ENCODE measurements around the gene AGPS.

Gene AGPS

GRCh38 chr2:177392373-177393202, at the start of gene AGPS:
Gene AGPS, plus strand, starts transcription at chr2:177392773. Its CDS starts 17 bp downstream, at chr2:177392790.
- TF ChIP-seq CTCF (conservative IDR thresholded peaks at IDR 0.05) = peak; percentile 16

GRCh38 chr2:177343773-177344172, 48.8 kb upstream of the AGPS start:
- H3K27ac ChIP-seq = no peak overlapping the region
- TF ChIP-seq CTCF (conservative IDR thresholded peaks at IDR 0.05) = no peak

More at GRCh38 chr2:177392373-177393202, at the start of gene AGPS:
- peak within 1 kb of the TSS; percentile 76 for H3K27ac ChIP-seq

GRCh38 chr2:177344316-177344715, 48.3 kb upstream of the AGPS start:
- no peak overlapping the region for H3K27ac ChIP-seq
- peak; percentile 29; the same call in 1 of the 2 replicates for TF ChIP-seq CTCF (conservative IDR thresholded peaks at IDR 0.05)

GRCh38 chr2:177346192-177346591, 46.4 kb upstream of the AGPS start:
- no peak for TF ChIP-seq CTCF (conservative IDR thresholded peaks at IDR 0.05)
- H3K27ac ChIP-seq = no peak overlapping the region

- no peak for TF ChIP-seq CTCF (conservative IDR thresholded peaks at IDR 0.05)
- H3K27ac ChIP-seq = no peak overlapping the region
Measured at GRCh38 chr2:177347570-177347969, 45.0 kb upstream of the AGPS start.

GRCh38 chr2:177348118-177348654, 44.4 kb upstream of the AGPS start:
- no peak overlapping the region for H3K27ac ChIP-seq

More at GRCh38 chr2:177348118-177348654, 44.4 kb upstream of the AGPS start:
- no peak for TF ChIP-seq CTCF (conservative IDR thresholded peaks at IDR 0.05)

All from VCaP (cell line).